ENCODE results near the gene MYOD1.

MYOD1 gene

GRCh38 chr11:17760102-17761029, 41.0 kb downstream of the MYOD1 start:
- Histone ChIP-seq H3K4me3 (ENCODE audit: low read depth, low read length) (no peak overlapping the region), H3K27me3 (replicated peaks) (no peaks in the 10 kb centered on the region), H3K27ac (no peak overlapping the region), H3K36me3 (replicated peaks) (no peaks in the 10 kb centered on the region)
- TF ChIP-seq CTCF (IDR thresholded peaks at IDR 0.05; ENCODE audit: low read depth, low read length, missing control alignments), result peak; percentile 77
- in situ Hi-C loops (cut with HindIII; ENCODE audit: low pct_ligation_motif_present, low sequenced_read_pairs), result no loop called here
- DNase-seq, result peak; percentile 9

- Histone ChIP-seq H3K27me3 (replicated peaks) (no peaks in the 10 kb centered on the region), H3K4me3 (ENCODE audit: low read depth, low read length) (no peak overlapping the region), H3K27ac (no peak overlapping the region), H3K36me3 (replicated peaks) (no peaks in the 10 kb centered on the region)
- no peak for DNase-seq
- no peak for TF ChIP-seq CTCF (IDR thresholded peaks at IDR 0.05; ENCODE audit: low read depth, low read length, missing control alignments)
- in situ Hi-C loops (cut with HindIII; ENCODE audit: low pct_ligation_motif_present, low sequenced_read_pairs), result no loop called here
These were observed 43.1 kb downstream of the MYOD1 start for GRCh38 chr11:17762309-17762974.

- Histone ChIP-seq H3K27me3 (replicated peaks) (no peaks in the 10 kb centered on the region), H3K36me3 (replicated peaks) (no peaks in the 10 kb centered on the region), H3K4me3 (ENCODE audit: low read depth, low read length) (no peak overlapping the region), H3K27ac (no peak overlapping the region)
- DNase-seq, result no peak
- TF ChIP-seq CTCF (IDR thresholded peaks at IDR 0.05; ENCODE audit: low read depth, low read length, missing control alignments), result no peak
- in situ Hi-C loops (cut with HindIII; ENCODE audit: low pct_ligation_motif_present, low sequenced_read_pairs), result no loop called here
These were observed 43.9 kb downstream of the MYOD1 start for GRCh38 chr11:17763244-17763643.

GRCh38 chr11:17763703-17764102, 44.3 kb downstream of the MYOD1 start:
- Histone ChIP-seq H3K4me3 (ENCODE audit: low read depth, low read length) (no peak overlapping the region), H3K36me3 (replicated peaks) (no peaks in the 10 kb centered on the region), H3K27ac (no peak overlapping the region), H3K27me3 (replicated peaks) (no peaks in the 10 kb centered on the region)
- TF ChIP-seq CTCF (IDR thresholded peaks at IDR 0.05; ENCODE audit: low read depth, low read length, missing control alignments), result no peak
- no peak for DNase-seq
- in situ Hi-C loops (cut with HindIII; ENCODE audit: low pct_ligation_motif_present, low sequenced_read_pairs), result no loop called here

- in situ Hi-C loops (cut with HindIII; ENCODE audit: low pct_ligation_motif_present, low sequenced_read_pairs), result no loop called here
- no peak overlapping the region for H3K27ac ChIP-seq
- no peak for TF ChIP-seq CTCF (IDR thresholded peaks at IDR 0.05; ENCODE audit: low read depth, low read length, missing control alignments)
- no peaks in the 10 kb centered on the region for H3K27me3 ChIP-seq (replicated peaks)
- H3K4me3 ChIP-seq (ENCODE audit: low read depth, low read length), result no peak overlapping the region
- H3K36me3 ChIP-seq (replicated peaks), result no peaks in the 10 kb centered on the region
- no peak for DNase-seq
These were observed 45.3 kb downstream of the MYOD1 start for GRCh38 chr11:17764446-17765218.
